Astrocyte (in vitro differentiated cells and primary cell): ENCODE results near the gene ZNF880.

ENCODE experiments used
- CTCF ChIP-seq: IDR thresholded peaks from 2 replicates; pipeline ENCODE4 v1.5.1; 2011; ENCODE audit warnings: low read depth, mild to moderate bottlenecking, inconsistent platforms, low read length, moderate library complexity; ENCODE audit not compliant: insufficient read depth
- EZH2 ChIP-seq: IDR thresholded peaks from 2 replicates; pipeline ENCODE4 v1.6.1; 2012; ENCODE audit warnings: mild to moderate bottlenecking, low read length, inconsistent platforms; ENCODE audit not compliant: insufficient read depth

GRCh38 chr19:52331757-52332156, 38.0 kb upstream of the ZNF880 start:
- TF ChIP-seq CTCF (no peak), EZH2 (no peak)
